ENCODE measurements around the gene CLTC.
A peak's percentile ranks its signal among the peaks of the same experiment; 100 is the strongest.

The CLTC gene

GRCh38 chr17:59617156-59617732, 2.5 kb upstream of the CLTC start:
- no peak for TF ChIP-seq Cebpa-rat (IDR thresholded peaks at IDR 0.05)
- peaks cover 54% of the 10 kb centered on the region for H3K4me1 ChIP-seq
- H3K36me3 ChIP-seq: 0 out of 2 replicates have a peak, but pooled peaks cover 10% of the 10 kb centered on the region
- H4K20me1 ChIP-seq: peaks cover 17% of the 10 kb centered on the region
- no peak overlapping the region for H3K4me3 ChIP-seq
- H3K4me2 ChIP-seq: peak overlapping the region; percentile 90
- H3K27me3 ChIP-seq: no peaks in the 10 kb centered on the region
- peak overlapping the region; percentile 98; the same call in 1 of the 2 replicates for H3K9ac ChIP-seq
- H3K9me3 ChIP-seq: no peaks in the 10 kb centered on the region
- peak overlapping the region; percentile 99 for H3K27ac ChIP-seq

GRCh38 chr17:59619035-59619297, 729 bp upstream of the CLTC start:
- Histone ChIP-seq H3K9me3 (no peaks in the 10 kb centered on the region), H3K4me1 (peaks cover 71% of the 10 kb centered on the region), H3K9ac (peak overlapping the region; percentile 98), H3K4me2 (peak overlapping the region; percentile 90), H4K20me1 (peaks cover 34% of the 10 kb centered on the region), H3K27me3 (no peaks in the 10 kb centered on the region), H3K27ac (peak overlapping the region; percentile 99), H3K4me3 (peak overlapping the region; percentile 92), H3K36me3 (peaks cover 2% of the 10 kb centered on the region; the same call in 1 of the 2 replicates)
- TF ChIP-seq Cebpa-rat (IDR thresholded peaks at IDR 0.05): no peak

- Histone ChIP-seq H3K27ac (peak overlapping the region; percentile 99), H3K4me3 (peak overlapping the region; percentile 92), H3K4me2 (peak overlapping the region; percentile 70), H3K9me3 (no peaks in the 10 kb centered on the region), H4K20me1 (peaks cover 45% of the 10 kb centered on the region), H3K36me3 (peaks cover 12% of the 10 kb centered on the region; the same call in 1 of the 2 replicates), H3K9ac (peak overlapping the region; percentile 98), H3K27me3 (no peaks in the 10 kb centered on the region), H3K4me1 (peaks cover 69% of the 10 kb centered on the region)
- no peak for TF ChIP-seq Cebpa-rat (IDR thresholded peaks at IDR 0.05)
These were observed 317 bp downstream of the CLTC start for GRCh38 chr17:59620064-59620359.

- peak overlapping the region; percentile 92 for H3K4me2 ChIP-seq
- peak overlapping the region; percentile 99 for H3K27ac ChIP-seq
- TF ChIP-seq Cebpa-rat (IDR thresholded peaks at IDR 0.05): no peak
- peaks cover 18% of the 10 kb centered on the region; the same call in 1 of the 2 replicates for H3K36me3 ChIP-seq
- H4K20me1 ChIP-seq: peaks cover 51% of the 10 kb centered on the region
- no peaks in the 10 kb centered on the region for H3K9me3 ChIP-seq
- H3K9ac ChIP-seq: peak overlapping the region; percentile 98
- H3K4me3 ChIP-seq: peak overlapping the region; percentile 92
- H3K27me3 ChIP-seq: no peaks in the 10 kb centered on the region
- peaks cover 64% of the 10 kb centered on the region for H3K4me1 ChIP-seq
These were observed 994 bp downstream of the CLTC start for GRCh38 chr17:59620518-59621259.

- H3K4me2 ChIP-seq: peak overlapping the region; percentile 92
- no peaks in the 10 kb centered on the region for H3K9me3 ChIP-seq
- no peak for TF ChIP-seq Cebpa-rat (IDR thresholded peaks at IDR 0.05)
- peaks cover 62% of the 10 kb centered on the region for H4K20me1 ChIP-seq
- H3K4me1 ChIP-seq: peaks cover 64% of the 10 kb centered on the region
- H3K9ac ChIP-seq: peak overlapping the region; percentile 66
- no peaks in the 10 kb centered on the region for H3K27me3 ChIP-seq
- peaks cover 27% of the 10 kb centered on the region for H3K36me3 ChIP-seq
- peak overlapping the region; percentile 92 for H3K4me3 ChIP-seq
- 0 out of 2 replicates have a peak overlapping the region, but pooled peaks have one; percentile 15 for H3K27ac ChIP-seq
These were observed 2.1 kb downstream of the CLTC start for GRCh38 chr17:59621771-59622170.

GRCh38 chr17:59623151-59623550, 3.5 kb downstream of the CLTC start:
- peak overlapping the region; percentile 20; the same call in 1 of the 2 replicates for H3K4me3 ChIP-seq
- H3K36me3 ChIP-seq: peaks cover 35% of the 10 kb centered on the region
- H3K4me2 ChIP-seq: peak overlapping the region; percentile 92
- no peak for TF ChIP-seq Cebpa-rat (IDR thresholded peaks at IDR 0.05)
- H3K4me1 ChIP-seq: peaks cover 64% of the 10 kb centered on the region
- H3K9me3 ChIP-seq: no peaks in the 10 kb centered on the region
- no peak overlapping the region for H3K27ac ChIP-seq
- H3K27me3 ChIP-seq: no peaks in the 10 kb centered on the region
- H3K9ac ChIP-seq: no peak overlapping the region
- H4K20me1 ChIP-seq: peaks cover 76% of the 10 kb centered on the region

GRCh38 chr17:59626756-59627155, 7.1 kb downstream of the CLTC start:
- H3K27ac ChIP-seq: no peak overlapping the region
- peaks cover 65% of the 10 kb centered on the region for H3K4me1 ChIP-seq
- H3K9ac ChIP-seq: no peak overlapping the region
- peaks cover 69% of the 10 kb centered on the region for H3K36me3 ChIP-seq
- H3K4me2 ChIP-seq: peak overlapping the region; percentile 31; the same call in 1 of the 2 replicates
- H3K4me3 ChIP-seq: no peak overlapping the region
- no peak for TF ChIP-seq Cebpa-rat (IDR thresholded peaks at IDR 0.05)
- H4K20me1 ChIP-seq: peaks cover 100% of the 10 kb centered on the region
- H3K27me3 ChIP-seq: no peaks in the 10 kb centered on the region
- peaks cover 19% of the 10 kb centered on the region for H3K9me3 ChIP-seq

- Histone ChIP-seq H3K27me3 (no peaks in the 10 kb centered on the region), H4K20me1 (peaks cover 100% of the 10 kb centered on the region), H3K4me3 (no peak overlapping the region), H3K36me3 (peaks cover 70% of the 10 kb centered on the region), H3K9me3 (peaks cover 19% of the 10 kb centered on the region), H3K9ac (no peak overlapping the region), H3K4me2 (peak overlapping the region; percentile 31; the same call in 1 of the 2 replicates), H3K4me1 (peaks cover 64% of the 10 kb centered on the region), H3K27ac (no peak overlapping the region)
- no peak for TF ChIP-seq Cebpa-rat (IDR thresholded peaks at IDR 0.05)
These were observed 7.6 kb downstream of the CLTC start for GRCh38 chr17:59627274-59627673.

GRCh38 chr17:59627770-59628171, 8.1 kb downstream of the CLTC start:
- Histone ChIP-seq H3K4me2 (peak overlapping the region; percentile 4), H3K27me3 (no peaks in the 10 kb centered on the region), H3K27ac (no peak overlapping the region), H4K20me1 (peaks cover 100% of the 10 kb centered on the region), H3K36me3 (peaks cover 70% of the 10 kb centered on the region), H3K9ac (no peak overlapping the region), H3K9me3 (peaks cover 19% of the 10 kb centered on the region), H3K4me3 (no peak overlapping the region), H3K4me1 (peaks cover 64% of the 10 kb centered on the region)
- no peak for TF ChIP-seq Cebpa-rat (IDR thresholded peaks at IDR 0.05)

- Histone ChIP-seq H3K4me2 (no peak overlapping the region), H4K20me1 (peaks cover 100% of the 10 kb centered on the region)
- no peak for TF ChIP-seq Cebpa-rat (IDR thresholded peaks at IDR 0.05)
These were observed 9.5 kb downstream of the CLTC start for GRCh38 chr17:59629174-59629573.

More at GRCh38 chr17:59629174-59629573, 9.5 kb downstream of the CLTC start:
- H3K9me3 ChIP-seq: peaks cover 19% of the 10 kb centered on the region
- no peaks in the 10 kb centered on the region for H3K27me3 ChIP-seq
- H3K36me3 ChIP-seq: peaks cover 69% of the 10 kb centered on the region
- H3K4me3 ChIP-seq: no peak overlapping the region
- no peak overlapping the region for H3K27ac ChIP-seq
- no peak overlapping the region for H3K9ac ChIP-seq
- H3K4me1 ChIP-seq: peaks cover 64% of the 10 kb centered on the region
